Endothelial cell of hepatic sinusoid (primary cell): ENCODE results near the gene PLCB1.

Experiments
- in situ Hi-C: cut with HindIII; loops from 2 replicates; pipeline ENCODE4 v1.10.0; 2017; ENCODE audit warnings: low sequenced_read_pairs

The PLCB1 gene

DNA sequence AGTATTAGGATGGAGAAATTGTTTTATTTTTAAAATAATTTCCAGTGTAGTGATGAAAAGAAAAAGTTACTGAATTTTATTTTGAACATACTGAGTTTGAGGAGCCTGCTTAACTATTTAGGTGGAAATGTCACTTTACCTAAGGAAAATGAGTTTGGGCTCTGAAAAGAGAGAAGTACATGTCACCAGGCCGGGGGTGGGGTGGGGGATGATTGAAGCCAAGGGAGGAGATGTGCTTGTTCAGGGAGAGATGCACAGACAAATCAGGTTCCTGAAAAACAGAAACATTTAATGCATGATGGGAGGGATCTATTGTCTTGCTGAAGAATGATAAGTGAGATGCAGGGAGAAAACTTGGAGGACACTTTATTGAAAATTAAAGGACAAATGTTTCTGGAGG, 71.3 kb downstream of the PLCB1 start:
- in situ Hi-C loops, result no loop called here

DNA sequence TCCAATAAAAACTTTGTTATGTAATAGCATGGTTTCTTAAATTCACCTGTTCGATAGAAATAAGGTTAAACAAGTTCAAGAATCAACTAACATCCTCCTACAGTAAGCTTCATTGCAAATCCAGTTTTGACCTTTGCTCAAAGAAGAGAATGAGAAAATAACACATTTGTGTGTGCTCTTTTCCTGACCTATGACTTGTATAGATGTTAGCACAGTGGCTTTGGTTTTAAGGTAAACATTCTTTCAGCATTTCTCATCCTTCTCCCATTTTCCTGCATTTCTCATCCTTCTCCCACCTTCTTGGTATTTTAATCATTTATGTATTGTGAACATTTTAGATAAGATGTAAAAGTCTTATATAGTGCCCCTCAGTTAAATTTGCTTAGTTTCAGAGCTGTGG, 73.9 kb downstream of the PLCB1 start:
- in situ Hi-C loops, result no loop called here

DNA sequence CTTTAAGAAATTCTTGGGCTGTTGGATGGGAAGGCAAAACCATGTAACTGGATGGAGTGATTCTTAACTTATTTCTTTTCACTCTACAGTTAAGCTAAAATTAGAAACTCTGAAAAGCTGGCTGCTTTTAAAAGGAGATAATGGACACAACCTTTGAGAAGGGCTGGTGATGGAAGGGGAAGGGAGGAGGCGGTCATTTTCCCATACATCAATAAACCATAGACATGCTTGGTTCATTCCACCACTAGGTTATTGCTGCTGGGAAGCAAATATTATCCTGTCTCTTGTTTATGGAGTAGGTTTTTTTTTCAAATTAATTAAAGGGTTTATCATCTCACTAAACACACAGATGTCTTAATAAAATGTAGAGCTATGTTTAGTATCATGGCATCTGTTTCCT, 76.2 kb downstream of the PLCB1 start:
- in situ Hi-C loops, result no loop called here

DNA sequence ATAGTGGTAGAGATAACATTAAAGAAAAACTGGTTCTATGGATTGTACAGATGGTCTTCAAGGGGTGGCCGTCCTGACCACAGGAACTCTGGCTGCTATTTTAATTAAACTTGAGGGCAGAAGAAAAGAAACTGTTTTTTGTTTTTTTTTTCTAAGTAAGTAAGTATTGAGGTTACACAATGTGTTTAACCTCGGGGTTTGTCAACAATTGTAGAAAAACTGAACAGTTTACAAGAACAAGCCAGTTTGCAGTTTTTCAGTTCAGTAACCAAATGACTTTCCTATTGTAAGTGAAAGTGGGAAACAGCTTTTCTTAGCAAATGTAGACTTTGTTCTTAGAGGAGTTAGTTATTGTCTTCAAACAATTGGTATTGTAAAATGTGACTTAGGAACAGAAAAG, 77.0 kb downstream of the PLCB1 start:
- in situ Hi-C loops, result no loop called here

DNA sequence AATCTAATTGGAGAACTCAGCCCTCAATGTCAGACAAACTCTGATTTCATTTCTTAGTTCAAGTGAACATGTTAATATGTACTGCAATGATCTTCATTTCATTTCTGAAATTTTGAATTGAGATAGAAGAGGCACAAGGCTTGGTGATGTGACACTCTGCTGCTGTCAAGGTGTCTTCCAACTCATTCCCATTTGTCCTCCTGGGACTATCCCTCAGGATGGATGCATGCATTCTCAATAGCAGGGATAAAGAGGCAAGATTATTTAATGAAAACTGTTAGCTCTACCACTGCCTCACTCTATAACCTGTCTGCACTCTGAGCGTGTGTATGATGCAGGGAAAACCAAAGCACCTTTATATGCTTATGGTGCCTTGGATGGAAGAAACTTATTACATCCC, 78.7 kb downstream of the PLCB1 start:
- in situ Hi-C loops, result loop anchor here (5.0 kb wide), 2 partner anchors 42 to 58 kb away; no protein-coding TSS in a partner anchor

DNA sequence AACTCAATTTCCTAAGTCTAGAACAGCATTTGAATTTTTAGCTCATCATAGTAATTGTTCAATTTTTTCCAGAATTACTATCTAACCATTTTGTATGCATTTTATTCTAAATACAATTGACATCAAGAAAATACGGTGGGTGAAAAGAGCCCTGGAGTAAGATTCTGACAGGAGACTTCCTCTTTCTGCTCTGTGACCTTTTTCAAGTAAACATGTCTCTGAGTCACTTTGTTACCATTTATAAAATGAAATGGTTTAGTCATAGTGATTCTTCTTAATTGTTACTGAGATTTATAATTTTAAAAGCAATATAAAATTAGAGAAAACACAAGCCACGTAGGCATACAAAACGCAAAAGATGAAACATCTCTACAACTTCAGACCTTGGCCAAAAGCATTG, 80.2 kb downstream of the PLCB1 start:
- in situ Hi-C loops, result loop anchor here (5.0 kb wide), 2 partner anchors 40 to 60 kb away; no protein-coding TSS in a partner anchor

DNA sequence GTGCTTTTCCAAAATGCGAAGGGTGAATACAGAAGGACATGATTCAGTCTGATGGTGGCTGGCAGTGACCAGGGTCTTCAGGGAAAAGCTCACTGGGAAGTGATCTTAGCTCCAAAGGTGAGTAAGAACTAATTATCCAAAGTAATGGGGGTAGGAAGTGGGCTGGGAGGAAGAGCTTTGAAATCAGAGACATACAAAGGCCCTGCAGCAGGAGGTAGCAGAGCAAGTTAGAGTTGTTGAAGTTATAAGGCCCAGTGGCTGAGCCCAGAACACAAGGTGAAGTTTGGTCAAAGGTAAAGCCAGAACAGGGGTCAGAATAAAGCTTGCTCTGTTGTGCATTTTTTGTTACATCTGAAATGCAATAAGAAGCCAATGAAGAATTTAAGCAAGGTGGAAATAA, 81.2 kb downstream of the PLCB1 start:
- in situ Hi-C loops, result loop anchor here (5.0 kb wide), 2 partner anchors 39 to 61 kb away; no protein-coding TSS in a partner anchor

DNA sequence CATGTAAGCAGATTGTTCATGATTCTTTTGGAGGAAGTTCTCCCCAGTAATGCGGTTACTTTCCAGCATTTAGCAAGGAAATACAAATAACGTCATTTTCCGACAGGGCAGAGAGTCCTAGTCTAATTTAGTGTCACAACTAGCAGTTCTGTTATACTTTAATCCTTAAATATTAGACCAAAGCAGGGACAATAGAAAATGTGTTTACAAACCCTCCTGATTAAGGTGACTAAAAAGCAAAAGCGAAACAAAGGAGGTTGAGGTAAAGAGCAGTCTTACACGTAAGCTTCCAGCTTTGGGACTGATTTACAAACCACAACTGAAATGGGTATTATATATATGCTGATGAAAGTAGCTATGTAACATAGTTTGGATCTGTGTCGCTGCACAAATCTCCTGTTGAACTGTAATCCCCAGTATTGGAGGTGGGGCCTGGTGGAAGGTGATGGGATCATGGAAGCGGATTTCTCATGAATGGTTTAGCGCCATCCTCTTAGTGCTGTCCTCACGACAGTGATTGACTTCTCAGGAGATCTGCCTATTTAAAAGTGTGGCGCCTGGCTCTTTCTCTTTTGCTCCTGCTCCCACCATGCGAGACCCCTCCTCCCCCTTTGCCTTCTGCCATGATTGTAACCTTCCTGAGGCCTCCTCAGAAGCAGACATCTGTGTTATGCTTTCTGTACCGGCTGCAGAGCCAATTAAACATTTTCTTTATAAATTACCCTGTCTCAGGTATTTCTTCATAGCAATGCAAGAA, 81.9 kb downstream of the PLCB1 start:
- in situ Hi-C loops, result loop anchor here (5.0 kb wide), 2 partner anchors 38 to 62 kb away; no protein-coding TSS in a partner anchor

DNA sequence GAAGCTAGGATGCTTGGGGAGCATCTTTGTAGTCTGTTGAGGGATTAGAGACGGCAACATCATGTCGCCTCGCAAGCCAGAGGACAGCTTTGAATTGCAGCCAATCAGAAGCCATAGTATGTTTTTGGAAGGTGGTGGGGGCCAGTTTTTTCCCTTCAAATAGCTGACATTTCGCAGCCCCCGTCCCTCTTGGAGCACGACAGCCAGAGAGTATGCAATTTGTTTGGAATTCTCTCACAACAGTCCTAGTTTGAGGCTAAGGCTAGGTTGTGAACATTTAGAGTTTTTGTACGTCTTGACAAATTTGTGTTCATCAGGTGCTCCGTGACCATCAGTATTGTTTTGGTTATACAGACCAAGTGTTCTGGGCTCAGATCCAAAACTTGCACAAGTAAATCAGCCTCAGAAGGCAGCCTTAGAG, 83.3 kb downstream of the PLCB1 start:
- in situ Hi-C loops, result no loop called here

DNA sequence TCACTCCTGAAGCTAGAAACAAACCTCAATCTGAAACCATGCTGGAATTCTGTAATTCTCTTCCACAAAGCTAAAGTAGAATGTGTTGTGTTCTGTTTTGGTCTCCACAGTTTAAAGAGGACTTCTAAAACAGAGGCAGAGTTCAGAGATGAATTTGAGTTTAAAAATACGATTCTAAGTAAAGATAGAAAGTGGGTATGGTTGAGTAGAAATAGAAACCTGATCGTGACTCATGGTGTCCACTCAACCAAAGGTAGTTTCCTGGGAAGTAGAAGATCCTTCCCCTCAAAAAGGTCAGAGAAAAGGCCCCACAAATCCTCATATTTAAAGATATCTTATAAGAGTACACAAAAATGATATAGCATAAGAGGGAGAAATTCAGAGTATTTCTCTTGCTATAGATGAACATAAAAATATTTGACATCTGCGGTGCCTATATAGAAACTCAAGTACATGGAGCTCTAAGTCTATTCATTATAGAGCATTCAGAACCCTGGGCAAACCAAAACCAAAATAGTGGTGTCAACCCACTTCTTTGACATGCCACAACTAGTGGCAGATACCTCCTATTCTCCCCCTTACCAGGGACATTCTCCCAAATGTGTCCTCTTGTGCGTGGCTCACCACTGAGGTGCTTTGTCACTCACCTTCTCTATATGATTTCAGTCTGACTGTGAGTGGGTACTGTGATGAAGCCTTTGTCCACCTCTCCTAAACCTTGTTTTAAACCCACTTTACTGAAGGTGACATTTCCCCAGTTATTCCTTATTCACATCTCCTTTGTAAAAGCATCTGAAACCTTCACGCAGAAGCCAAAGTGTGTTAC, 84.5 kb downstream of the PLCB1 start:
- in situ Hi-C loops, result no loop called here

DNA sequence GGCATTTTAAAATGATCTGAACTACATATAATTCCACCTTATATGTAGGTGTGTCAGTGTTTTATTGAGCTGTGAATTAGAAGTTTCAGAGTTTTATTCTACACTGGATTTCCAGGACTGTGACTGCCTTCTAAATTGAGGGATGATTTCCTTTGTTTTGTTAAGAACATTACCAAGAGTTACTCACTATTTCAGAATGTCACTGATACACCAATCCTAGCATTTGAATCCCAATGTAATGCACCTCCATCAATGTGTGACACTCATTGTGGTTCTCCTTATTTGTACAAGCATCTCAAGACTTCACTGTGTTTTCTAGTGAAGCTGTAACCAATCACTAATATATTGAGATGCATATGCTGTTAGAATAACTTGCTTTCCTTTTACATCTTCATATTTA, 86.8 kb downstream of the PLCB1 start:
- in situ Hi-C loops, result no loop called here

DNA sequence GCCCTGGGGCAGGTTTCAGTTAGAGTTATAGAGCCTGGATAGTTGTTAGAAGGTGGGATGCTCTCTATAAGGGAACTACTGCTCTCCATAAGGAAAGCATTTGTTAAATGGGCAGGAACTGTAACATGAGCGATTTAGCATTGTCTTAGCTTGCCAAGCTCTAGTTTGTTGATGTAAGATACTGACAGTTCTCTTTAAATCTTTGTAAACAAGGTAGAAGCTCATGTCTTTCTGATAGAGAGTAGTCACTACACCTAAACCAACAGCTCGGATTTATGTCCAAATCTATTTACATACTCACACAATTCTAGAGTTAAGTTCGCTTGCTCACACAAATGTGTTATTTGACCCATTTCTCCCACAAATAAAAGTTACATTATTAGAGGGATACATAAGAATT, 87.3 kb downstream of the PLCB1 start:
- in situ Hi-C loops, result no loop called here

DNA sequence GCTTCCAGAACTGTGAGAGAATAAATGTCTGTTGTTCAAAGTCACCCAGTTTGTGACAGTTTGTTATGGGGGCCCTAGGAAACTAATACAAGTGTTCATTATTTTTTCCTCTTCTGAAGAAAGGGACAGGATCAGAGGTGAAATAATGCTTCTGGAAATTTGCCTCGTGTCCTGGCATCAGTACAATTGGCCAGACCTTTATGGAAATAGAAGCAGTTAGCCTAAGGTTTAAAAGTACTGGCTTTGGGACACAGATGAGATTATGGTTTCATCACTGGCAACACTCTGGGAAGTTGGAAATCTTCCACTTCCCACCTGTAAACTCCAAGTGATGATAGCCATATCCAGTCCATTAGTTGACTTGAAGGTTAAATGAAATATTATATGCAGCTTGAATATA, 88.7 kb downstream of the PLCB1 start:
- in situ Hi-C loops, result no loop called here

DNA sequence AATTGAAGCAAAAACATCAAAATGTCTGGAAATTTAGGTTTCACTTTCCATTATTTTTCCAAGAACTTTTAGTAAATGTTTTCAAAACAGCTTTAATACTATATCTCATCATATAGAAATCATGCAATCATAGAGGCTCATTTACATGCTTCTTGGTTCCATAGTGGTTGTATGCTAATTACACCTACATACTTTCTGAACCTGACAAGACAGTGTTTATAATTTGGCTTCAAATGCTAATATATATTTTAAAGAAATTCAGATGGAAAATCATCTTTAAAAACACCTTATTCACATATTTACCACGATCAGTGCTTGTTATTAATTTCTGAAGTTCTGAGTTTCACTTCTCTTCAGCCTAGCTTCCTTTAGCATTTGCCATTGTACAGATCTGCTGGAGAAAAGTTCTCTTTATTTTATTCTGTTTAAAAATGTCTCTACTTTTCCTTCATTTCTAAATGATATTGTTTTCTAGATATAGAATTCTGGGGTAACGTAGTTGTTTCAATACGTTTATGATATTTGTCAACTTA, 89.9 kb downstream of the PLCB1 start:
- in situ Hi-C loops, result no loop called here

DNA sequence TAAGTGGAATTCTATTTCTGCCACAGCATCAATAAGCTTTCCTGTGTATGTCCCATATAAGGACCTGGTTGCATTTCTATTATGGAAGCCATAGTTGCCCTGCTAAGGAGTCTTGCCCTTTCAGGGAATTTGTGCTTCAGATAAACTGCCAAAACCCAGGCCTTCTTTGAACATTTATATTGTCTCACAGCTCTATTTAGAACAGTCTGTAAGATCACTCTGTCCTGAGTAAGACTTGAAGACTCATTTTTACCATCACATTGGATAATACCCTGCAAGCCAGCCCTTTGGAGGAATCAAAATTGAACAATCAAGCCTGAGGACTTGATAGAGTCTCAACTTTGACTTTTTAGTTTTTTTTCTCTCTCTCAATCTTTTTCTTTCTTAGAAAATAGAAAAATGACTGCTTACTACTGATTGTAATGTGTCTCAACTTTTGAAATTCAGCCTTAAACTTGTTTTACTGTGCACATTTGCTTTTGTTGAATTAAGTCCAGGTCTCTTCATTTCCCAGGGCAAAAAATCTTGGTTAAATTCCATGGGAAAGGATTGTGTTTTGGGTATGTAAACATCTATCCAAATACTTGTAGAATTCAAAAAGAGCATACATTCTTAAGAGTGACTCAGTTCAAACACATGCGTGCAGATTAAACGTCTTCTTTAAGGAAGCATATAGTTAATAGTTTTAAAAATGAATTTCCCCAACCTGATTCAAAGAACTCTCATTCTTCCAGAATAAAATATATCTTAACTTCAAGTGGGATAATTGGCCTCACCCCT, 91.2 kb downstream of the PLCB1 start:
- in situ Hi-C loops, result no loop called here

DNA sequence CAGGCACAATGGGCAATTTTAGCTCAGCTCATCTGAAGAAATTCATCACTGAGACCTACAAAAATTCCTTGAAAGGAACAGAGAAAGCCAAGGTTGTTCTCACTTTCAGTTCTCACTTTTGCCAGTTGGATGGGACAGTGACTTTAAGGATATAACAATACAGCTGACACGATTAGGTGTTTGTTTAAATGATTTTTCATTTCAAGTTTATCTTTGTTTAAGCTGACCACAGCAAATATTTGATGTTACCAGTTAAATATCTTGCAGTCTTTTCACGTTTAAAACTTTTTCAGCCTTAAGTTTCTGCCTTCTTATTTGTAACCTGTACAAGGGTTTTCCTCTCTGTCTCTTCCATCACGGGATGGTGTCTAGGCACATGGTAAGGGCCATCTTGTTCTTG, 93.6 kb downstream of the PLCB1 start:
- in situ Hi-C loops, result no loop called here

DNA sequence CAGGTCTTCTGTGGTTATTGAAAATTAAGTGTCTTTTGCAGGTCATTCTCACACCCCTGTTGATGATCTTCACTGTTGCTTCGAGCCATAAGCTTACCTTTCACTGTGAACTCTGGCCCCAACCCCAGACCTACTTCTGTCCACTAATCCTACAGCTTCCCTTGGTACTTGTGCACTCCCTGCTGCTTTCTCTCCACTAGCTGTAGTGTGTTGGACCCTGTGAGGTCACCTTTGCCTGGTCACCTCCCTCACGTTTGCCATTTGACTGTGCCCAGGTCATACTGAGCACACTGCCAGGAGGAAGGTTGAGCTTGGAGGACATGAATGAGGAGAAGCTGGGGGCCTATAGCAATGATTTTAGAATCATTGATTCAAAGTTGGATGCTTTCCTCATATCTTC, 94.0 kb downstream of the PLCB1 start:
- in situ Hi-C loops, result no loop called here

DNA sequence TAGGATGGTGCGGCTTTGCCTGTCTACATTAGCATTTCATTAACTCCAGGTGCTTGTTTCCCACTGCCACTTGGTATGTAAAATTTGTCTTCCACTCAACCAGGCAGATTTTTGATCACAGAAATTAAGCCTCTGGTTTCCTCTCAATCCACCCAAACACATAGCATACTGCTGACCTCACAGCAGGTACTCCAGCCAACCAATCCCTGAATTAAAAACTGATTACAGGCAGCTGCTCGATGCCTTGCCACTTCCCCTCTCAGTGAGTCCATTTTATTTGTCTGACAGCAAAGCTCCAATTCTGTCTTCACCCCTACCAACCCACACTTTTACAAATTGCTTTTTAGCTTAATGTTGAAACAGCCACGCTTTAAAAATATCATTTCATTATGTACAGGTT, 95.2 kb downstream of the PLCB1 start:
- in situ Hi-C loops, result no loop called here

DNA sequence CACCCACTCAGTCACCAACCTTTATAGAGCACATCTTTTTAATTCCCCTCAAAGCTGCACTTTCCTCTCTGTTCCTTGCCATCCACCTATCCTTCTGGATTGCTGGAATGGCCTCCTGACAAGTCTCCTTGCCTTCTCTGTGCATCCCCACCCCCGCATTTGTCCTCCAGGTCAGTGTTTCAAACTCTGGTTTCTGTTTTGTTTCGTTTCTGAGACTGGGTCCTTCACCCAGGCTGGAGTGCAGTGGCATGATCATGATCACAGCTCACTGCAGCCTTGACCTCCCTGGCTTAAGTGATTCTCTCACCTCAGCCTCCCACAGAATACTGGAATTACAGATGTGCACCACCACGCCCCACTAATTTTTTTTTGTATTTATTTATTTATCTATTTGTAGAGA, 96.2 kb downstream of the PLCB1 start:
- in situ Hi-C loops, result no loop called here

DNA sequence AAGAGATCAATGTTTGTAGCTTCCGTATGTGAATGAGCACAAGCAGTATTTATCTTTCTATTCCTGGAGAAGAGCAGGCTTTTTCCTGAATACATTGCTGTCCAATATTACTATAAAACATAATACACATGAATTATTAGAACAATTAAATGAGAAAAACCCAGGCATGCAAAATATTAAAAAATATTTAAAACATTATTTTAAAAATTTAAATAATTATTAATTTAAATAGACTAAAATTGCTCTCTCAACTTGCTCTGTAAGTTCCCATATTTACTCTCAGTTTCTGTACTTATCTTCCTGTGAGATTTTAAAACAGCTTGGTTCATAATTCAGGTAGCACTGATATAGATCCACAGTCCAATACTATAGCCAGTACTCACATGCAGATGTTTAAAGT, 97.0 kb downstream of the PLCB1 start:
- in situ Hi-C loops, result no loop called here

DNA sequence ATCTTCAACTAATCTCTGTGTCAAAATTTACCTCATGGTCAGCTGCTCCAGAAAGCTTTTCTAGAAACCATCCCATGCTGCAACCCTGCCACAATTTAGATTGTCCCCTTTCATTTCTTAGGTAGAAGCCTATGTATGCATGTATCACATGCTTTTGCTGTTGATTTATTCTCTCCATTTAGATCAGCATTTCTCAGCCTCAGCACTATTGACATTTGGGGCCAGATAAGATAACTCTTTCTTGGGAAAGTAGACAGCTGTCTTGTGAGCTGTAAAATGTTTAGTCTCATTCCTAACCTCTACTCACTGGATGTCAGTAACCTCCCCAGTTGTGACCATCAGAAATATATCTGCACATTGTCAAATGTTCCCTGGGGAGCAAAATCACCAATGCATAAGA, 99.0 kb downstream of the PLCB1 start:
- in situ Hi-C loops, result no loop called here
